NK-92 treated with Interleukin-12 subunit alpha and Interleukin-12 subunit beta, amount 100 ng/mL, for 24 hours (cell line): ENCODE data around the gene THEM4.
"Not testable (repeated sequence)": the region's sequence is repeated elsewhere in the genome, so short reads cannot be mapped to it uniquely, and the experiment has no call there.

Experiments used
- DNase-seq: peaks from one replicate; lab custom pipeline; 2025; lab: John Stamatoyannopoulos, UW

The THEM4 gene

GRCh38 chr1:151934048-151934493 lies 24.8 kb upstream of the THEM4 start:
- DNase-seq: no peak

GRCh38 chr1:151924691-151925587 lies 15.6 kb upstream of the THEM4 start:
- DNase-seq: no peak

- no peak for DNase-seq
These were observed 14.1 kb upstream of the THEM4 start for GRCh38 chr1:151923422-151923821.

- DNase-seq: no peak
These were observed 10.8 kb upstream of the THEM4 start for GRCh38 chr1:151920149-151920548.

GRCh38 chr1:151918819-151919610 lies 9.7 kb upstream of the THEM4 start:
- no peak for DNase-seq

GRCh38 chr1:151918156-151918555 lies 8.8 kb upstream of the THEM4 start:
- no peak for DNase-seq

GRCh38 chr1:151916726-151917370 lies 7.5 kb upstream of the THEM4 start:
- DNase-seq: no peak

GRCh38 chr1:151915061-151915686 lies 5.9 kb upstream of the THEM4 start:
- DNase-seq: no peak

GRCh38 chr1:151914076-151914475 lies 4.8 kb upstream of the THEM4 start:
- DNase-seq: no peak

- no peak for DNase-seq
These were observed 3.7 kb upstream of the THEM4 start for GRCh38 chr1:151912973-151913372.

GRCh38 chr1:151908228-151908691 lies 1.1 kb downstream of the THEM4 start:
- DNase-seq: no peak

- no peak for DNase-seq
These were observed 1.8 kb downstream of the THEM4 start for GRCh38 chr1:151907363-151908139.

- not testable (repeated sequence) for DNase-seq
These were observed 3.0 kb downstream of the THEM4 start for GRCh38 chr1:151906324-151906645.

- not testable (repeated sequence) for DNase-seq
These were observed 3.6 kb downstream of the THEM4 start for GRCh38 chr1:151905443-151906323.

GRCh38 chr1:151905070-151905442 lies 4.3 kb downstream of the THEM4 start:
- no peak for DNase-seq

GRCh38 chr1:151902858-151903257 lies 6.5 kb downstream of the THEM4 start:
- no peak for DNase-seq

- DNase-seq: not testable (repeated sequence)
These were observed 8.5 kb downstream of the THEM4 start for GRCh38 chr1:151900804-151901203.

GRCh38 chr1:151898519-151898991 lies 10.8 kb downstream of the THEM4 start:
- no peak for DNase-seq

- DNase-seq: no peak
These were observed 11.3 kb downstream of the THEM4 start for GRCh38 chr1:151897991-151898431.
